Ishikawa (cell line): Measurements from ENCODE around the gene MCM6.
A peak's percentile ranks its signal among the peaks of the same experiment; 100 is the strongest.

Source experiments
- CREB1 ChIP-seq: IDR thresholded peaks from 2 replicates; pipeline ENCODE4 v1.6.1; 2012; ENCODE audit warnings: low read depth
- EGR1 ChIP-seq: IDR thresholded peaks from 2 replicates; pipeline ENCODE4 v1.6.1; 2012
- EP300 ChIP-seq: IDR thresholded peaks from 2 replicates; pipeline ENCODE4 v1.6.1; 2012; ENCODE audit warnings: borderline replicate concordance
- FOXM1 ChIP-seq: IDR thresholded peaks from 2 replicates; pipeline ENCODE4 v1.6.1; 2012; ENCODE audit warnings: low read depth, borderline replicate concordance
- NFIC ChIP-seq: IDR thresholded peaks from 2 replicates; pipeline ENCODE4 v1.6.1; 2012
- RAD21 ChIP-seq: IDR thresholded peaks from 2 replicates; pipeline ENCODE4 v1.6.1; 2012; ENCODE audit warnings: low read depth
- TAF1 ChIP-seq: IDR thresholded peaks from 2 replicates; pipeline ENCODE4 v1.6.1; 2012; ENCODE audit warnings: low read depth, mild to moderate bottlenecking
- YY1 ChIP-seq: IDR thresholded peaks from 2 replicates; pipeline ENCODE4 v1.6.1; 2012; ENCODE audit warnings: low read depth
- TF ChIP-seq, protein P1 (sequence below): IDR thresholded peaks from 2 replicates; pipeline ENCODE4 v1.6.1; 2012; ENCODE audit warnings: low read depth, mild to moderate bottlenecking
- TF ChIP-seq, protein P2 (sequence below): IDR thresholded peaks from 2 replicates; pipeline ENCODE4 v1.6.1; 2012

DNA sequence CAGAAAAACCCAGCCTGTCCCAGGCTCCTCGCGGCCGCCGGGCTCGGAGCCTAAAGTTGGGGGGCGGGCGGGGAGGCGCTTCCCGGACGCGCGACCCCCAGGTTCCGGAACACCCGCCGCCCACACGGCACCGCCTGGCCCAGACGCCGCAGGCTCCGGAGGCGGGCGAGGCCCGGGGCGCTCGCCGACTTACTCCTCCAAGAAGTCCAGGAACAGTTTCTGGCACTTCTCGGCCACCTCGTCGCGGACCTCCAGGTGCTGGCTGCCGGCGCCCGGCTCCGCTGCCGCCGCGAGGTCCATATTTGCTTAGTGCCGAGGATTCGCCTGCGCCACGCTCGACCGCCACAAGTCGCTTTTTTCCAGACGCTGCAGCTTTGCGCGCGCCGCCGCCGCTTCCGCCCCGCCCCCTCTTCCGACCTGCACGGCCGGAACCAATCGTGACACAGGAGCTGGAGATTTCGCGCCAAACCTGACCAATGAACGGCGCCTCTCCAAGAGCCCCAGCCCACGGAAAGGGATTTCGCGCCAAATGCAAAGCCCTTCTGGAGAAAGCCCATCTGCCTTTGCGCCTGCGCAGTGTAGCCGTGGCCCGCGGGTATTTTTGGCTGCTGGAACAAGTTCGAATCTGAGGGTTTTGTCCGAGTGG is at the start of gene MCM6:
- TF ChIP-seq YY1 (0 out of 2 replicates have a peak, but pooled peaks have one; percentile 31), FOXM1 (no peak), EP300 (no peak; the same call in 1 of the 2 replicates), CREB1 (no peak; the same call in 1 of the 2 replicates), NFIC (no peak), TAF1 (peak; percentile 70), EGR1 (no peak), RAD21 (no peak)
- TF ChIP-seq, protein P1, sequence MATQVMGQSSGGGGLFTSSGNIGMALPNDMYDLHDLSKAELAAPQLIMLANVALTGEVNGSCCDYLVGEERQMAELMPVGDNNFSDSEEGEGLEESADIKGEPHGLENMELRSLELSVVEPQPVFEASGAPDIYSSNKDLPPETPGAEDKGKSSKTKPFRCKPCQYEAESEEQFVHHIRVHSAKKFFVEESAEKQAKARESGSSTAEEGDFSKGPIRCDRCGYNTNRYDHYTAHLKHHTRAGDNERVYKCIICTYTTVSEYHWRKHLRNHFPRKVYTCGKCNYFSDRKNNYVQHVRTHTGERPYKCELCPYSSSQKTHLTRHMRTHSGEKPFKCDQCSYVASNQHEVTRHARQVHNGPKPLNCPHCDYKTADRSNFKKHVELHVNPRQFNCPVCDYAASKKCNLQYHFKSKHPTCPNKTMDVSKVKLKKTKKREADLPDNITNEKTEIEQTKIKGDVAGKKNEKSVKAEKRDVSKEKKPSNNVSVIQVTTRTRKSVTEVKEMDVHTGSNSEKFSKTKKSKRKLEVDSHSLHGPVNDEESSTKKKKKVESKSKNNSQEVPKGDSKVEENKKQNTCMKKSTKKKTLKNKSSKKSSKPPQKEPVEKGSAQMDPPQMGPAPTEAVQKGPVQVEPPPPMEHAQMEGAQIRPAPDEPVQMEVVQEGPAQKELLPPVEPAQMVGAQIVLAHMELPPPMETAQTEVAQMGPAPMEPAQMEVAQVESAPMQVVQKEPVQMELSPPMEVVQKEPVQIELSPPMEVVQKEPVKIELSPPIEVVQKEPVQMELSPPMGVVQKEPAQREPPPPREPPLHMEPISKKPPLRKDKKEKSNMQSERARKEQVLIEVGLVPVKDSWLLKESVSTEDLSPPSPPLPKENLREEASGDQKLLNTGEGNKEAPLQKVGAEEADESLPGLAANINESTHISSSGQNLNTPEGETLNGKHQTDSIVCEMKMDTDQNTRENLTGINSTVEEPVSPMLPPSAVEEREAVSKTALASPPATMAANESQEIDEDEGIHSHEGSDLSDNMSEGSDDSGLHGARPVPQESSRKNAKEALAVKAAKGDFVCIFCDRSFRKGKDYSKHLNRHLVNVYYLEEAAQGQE, result no peak
- TF ChIP-seq, protein P2, sequence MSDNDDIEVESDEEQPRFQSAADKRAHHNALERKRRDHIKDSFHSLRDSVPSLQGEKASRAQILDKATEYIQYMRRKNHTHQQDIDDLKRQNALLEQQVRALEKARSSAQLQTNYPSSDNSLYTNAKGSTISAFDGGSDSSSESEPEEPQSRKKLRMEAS, result peak; percentile 87
